PC-9 (cell line): ENCODE measurements around the gene CCDC150. TPM values are rescaled to one million over a fixed set of nuclear protein-coding genes. Genes with fewer than 3 reads are reported as not detected.

Experiments
- BruUV-seq: library from RNA; stranded (reverse); fragments of 400-500 nt; replicated peaks from 2 replicates; lab custom pipeline; 2021; lab: Mats Ljungman, UMichigan
- CTCF ChIA-PET: fragments of 300-600 bp; sonication (Branson Sonifier 250); formaldehyde crosslinking; loops from one replicate; lab custom pipeline; 2022; ENCODE audit warnings: antibody characterized with exemption; lab: Charles Lee
- POLR2A ChIA-PET: fragments of 300-600 bp; sonication (Branson Sonifier 250); formaldehyde crosslinking; loops from one replicate; lab custom pipeline; 2022; ENCODE audit warnings: antibody characterized with exemption; ENCODE audit not compliant: unreplicated experiment; lab: Charles Lee
- DNase-seq, 2 experiments: peaks; one replicate each; pipeline versions ENCODE4 v3.0.0 to v3.0.0-alpha.2; 2015 to 2022; ENCODE audit warnings: mixed read lengths in 1 of 2
- H2AFZ ChIP-seq: fragments of 200-600 bp; sonication (generic); 2 replicates; pipeline ENCODE4 v1.8.1; 2017; ENCODE audit warnings: antibody characterized with exemption
- H3F3A ChIP-seq: fragments of 200-600 bp; sonication (generic); 2 replicates; pipeline ENCODE4 v1.8.1; 2017; ENCODE audit warnings: antibody characterized with exemption, mild to moderate bottlenecking, low read depth; ENCODE audit not compliant: insufficient read depth
- H3K27ac ChIP-seq: fragments of 200-600 bp; sonication (generic); 2 replicates; pipeline ENCODE4 v1.6.1; 2016; ENCODE audit warnings: mixed run types
- H3K27me3 ChIP-seq: fragments of 200-600 bp; sonication (generic); 2 replicates; pipeline ENCODE4 v1.6.1; 2016; ENCODE audit warnings: low read depth, mixed run types; ENCODE audit not compliant: insufficient read depth
- H3K36me3 ChIP-seq: fragments of 200-600 bp; sonication (generic); 2 replicates; pipeline ENCODE4 v1.6.1; 2016; ENCODE audit warnings: low read depth, mixed run types
- H3K4me1 ChIP-seq: fragments of 200-600 bp; sonication (generic); replicated peaks from 2 replicates; pipeline ENCODE4 v1.6.1; 2016; ENCODE audit warnings: mixed run types; ENCODE audit not compliant: insufficient read depth
- H3K4me2 ChIP-seq: fragments of 200-600 bp; sonication (generic); 2 replicates; pipeline ENCODE4 v1.6.1; 2017; ENCODE audit warnings: mixed run types
- H3K4me3 ChIP-seq: fragments of 200-600 bp; sonication (generic); 2 replicates; pipeline ENCODE4 v1.6.1; 2016; ENCODE audit warnings: mixed run types
- H3K79me2 ChIP-seq: fragments of 200-600 bp; sonication (generic); 2 replicates; pipeline ENCODE4 v1.6.1; 2017; ENCODE audit warnings: low read depth, mixed run types
- H3K9me2 ChIP-seq: fragments of 200-600 bp; sonication (generic); 2 replicates; pipeline ENCODE4 v1.8.1; 2017; ENCODE audit warnings: mild to moderate bottlenecking; ENCODE audit not compliant: insufficient read depth
- H3K9me3 ChIP-seq: fragments of 200-600 bp; sonication (generic); 2 replicates; pipeline ENCODE4 v1.8.1; 2016; ENCODE audit warnings: low read depth; ENCODE audit not compliant: insufficient read depth
- H4K20me1 ChIP-seq: fragments of 200-600 bp; sonication (generic); 2 replicates; pipeline ENCODE4 v1.8.1; 2017; ENCODE audit not compliant: insufficient read depth
- CTCF ChIP-seq: fragments of 200-600 bp; sonication (generic); conservative IDR thresholded peaks from 2 replicates; pipeline ENCODE4 v1.6.1; 2017; ENCODE audit warnings: mixed run types, antibody characterized with exemption, mild to moderate bottlenecking, moderate library complexity
- EZH2 ChIP-seq: fragments of 200-600 bp; sonication (generic); IDR thresholded peaks from 2 replicates; pipeline ENCODE4 v1.8.0; 2017; ENCODE audit warnings: antibody characterized with exemption, low read depth
- intact Hi-C: fragments of 100-400 bp; cut with micrococcal nuclease; formaldehyde crosslinking; loops from one replicate; pipeline ENCODE4 v1.10.0; 2022; ENCODE audit not compliant: unreplicated experiment
- total RNA-seq: library from RNA; stranded (reverse); gene quantifications from 2 replicates; pipeline ENCODE4 v1.2.3, GENCODE V29; 2021

Gene CCDC150
- total RNA-seq, 1 experiment from 2014 or later: 9.8 TPM

GRCh38 chr2:196767101-196767500, 127.6 kb downstream of the CCDC150 start:
- H3K4me2 ChIP-seq: no peak overlapping the region
- no peak for TF ChIP-seq CTCF
- TF ChIP-seq EZH2: no peak
- no peaks in the 10 kb centered on the region for H3K79me2 ChIP-seq
- H3K27ac ChIP-seq: no peak overlapping the region
- H3K27me3 ChIP-seq: no peaks in the 10 kb centered on the region
- no peaks in the 10 kb centered on the region for H3K9me3 ChIP-seq
- no peak for DNase-seq
- no peaks in the 10 kb centered on the region for H3F3A ChIP-seq
- POLR2A ChIA-PET: no interaction called here
- H2AFZ ChIP-seq: no peak overlapping the region
- no peaks in the 10 kb centered on the region for H4K20me1 ChIP-seq
- H3K4me3 ChIP-seq: no peak overlapping the region
- peaks cover 7% of the 10 kb centered on the region for H3K36me3 ChIP-seq
- H3K9me2 ChIP-seq: no peaks in the 10 kb centered on the region
- BruUV-seq: no TSS peak
- CTCF ChIA-PET: no interaction called here
- no peaks in the 10 kb centered on the region for H3K4me1 ChIP-seq
- intact Hi-C loops: no loop called here

Other genes with a start within 250 kb of the CCDC150 start
- 0.44 and 0.63 TPM in 2 replicates for gene HECW2, start 46.2 kb upstream of the CCDC150 start, total RNA-seq
- gene GTF3C3, start 160.0 kb downstream of the CCDC150 start, total RNA-seq: 26.4 and 45.9 TPM in 2 replicates
- 0.22 TPM in 1 of 2 replicates, not detected in the other for gene C2orf66, start 169.6 kb downstream of the CCDC150 start, total RNA-seq